Thoracic aorta (tissue), 2 donors: ENCODE measurements around the gene KCNH6. TPM values are rescaled to one million over a fixed set of nuclear protein-coding genes. Genes with fewer than 3 reads are reported as not detected.

Experiments
- ATAC-seq: fragments of 150-250 bp; one replicate; pipeline ENCODE4 v1.8.0; 2017; ENCODE audit warnings: low read depth; ENCODE audit not compliant: insufficient number of reproducible peaks, low FRiP score
- DNase-seq: peaks from one replicate; pipeline ENCODE4 v3.0.0-alpha.2; 2020; ENCODE audit warnings: low spot score
- H3K27ac ChIP-seq, 2 donors: fragments of 200-600 bp; sonication (generic); 1 replicate in 1 of 2; 2 replicates in 1 of 2; pipeline ENCODE4 v1.5.1; 2016; ENCODE audit warnings: mild to moderate bottlenecking in 2 of 2, moderate library complexity in 2 of 2
- H3K27me3 ChIP-seq: fragments of 200-600 bp; sonication (generic); replicated peaks from 2 replicates; pipeline ENCODE4 v1.6.0; 2016; ENCODE audit warnings: mild to moderate bottlenecking; ENCODE audit not compliant: insufficient read depth
- H3K36me3 ChIP-seq: fragments of 200-600 bp; sonication (generic); one replicate; pipeline ENCODE4 v1.5.1; 2016
- H3K4me1 ChIP-seq, 2 donors: fragments of 200-600 bp; sonication (generic); 1 replicate in 1 of 2; 2 replicates in 1 of 2; pipeline versions ENCODE4 v1.5.1 to v1.6.0; 2016; ENCODE audit warnings: low read depth in 2 of 2, mild to moderate bottlenecking in 1 of 2; ENCODE audit not compliant: control insufficient read depth in 1 of 2
- H3K4me3 ChIP-seq: fragments of 200-600 bp; sonication (generic); 2 replicates; pipeline ENCODE4 v1.5.1; 2016; ENCODE audit warnings: mild to moderate bottlenecking
- H3K9me3 ChIP-seq: fragments of 200-600 bp; sonication (generic); 2 replicates; pipeline ENCODE4 v1.5.1; 2016
- total RNA-seq, 2 donors: library from RNA; depleted of rRNA; stranded (reverse); fragments of >200 nt; gene quantifications; one replicate each; pipeline versions ENCODE4 v1.1.0 to v1.2.3, GENCODE V29; 2016
- TF ChIP-seq, protein P1 (sequence below): fragments of 200-600 bp; sonication (generic); IDR thresholded peaks from one replicate; pipeline ENCODE4 v1.5.1; 2019; ENCODE audit warnings: antibody characterized with exemption

Gene KCNH6
- total RNA-seq, 2 donors from 2014 or later: not detected

DNA sequence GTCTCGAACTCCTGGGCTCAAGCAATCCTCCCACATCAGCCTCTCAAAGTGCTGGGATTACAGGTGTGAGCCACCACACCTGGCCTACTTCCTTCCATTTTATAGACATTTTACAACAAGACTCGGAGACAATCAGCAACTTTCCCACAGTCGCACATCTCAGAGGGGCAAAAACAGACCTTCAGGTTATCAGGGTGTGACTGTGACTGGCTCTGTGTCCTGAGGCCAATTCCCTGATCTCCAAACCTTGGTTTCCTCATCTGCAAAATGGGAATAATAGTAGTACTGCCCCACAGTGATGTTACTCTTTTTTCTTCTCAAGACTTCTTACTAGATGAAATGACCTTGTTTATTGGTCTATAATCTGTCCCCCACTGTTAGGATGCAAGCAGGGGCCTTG lies 10.8 kb upstream of the KCNH6 start:
- no peaks in the 10 kb centered on the region for H3K27me3 ChIP-seq
- no peak overlapping the region for H3K4me3 ChIP-seq
- DNase-seq (no peak), ATAC-seq (no peak)
- no peak overlapping the region for H3K27ac ChIP-seq
- H3K36me3 ChIP-seq: no peaks in the 10 kb centered on the region
- H3K4me1 ChIP-seq: no peaks in the 10 kb centered on the region
- TF ChIP-seq, protein P1, sequence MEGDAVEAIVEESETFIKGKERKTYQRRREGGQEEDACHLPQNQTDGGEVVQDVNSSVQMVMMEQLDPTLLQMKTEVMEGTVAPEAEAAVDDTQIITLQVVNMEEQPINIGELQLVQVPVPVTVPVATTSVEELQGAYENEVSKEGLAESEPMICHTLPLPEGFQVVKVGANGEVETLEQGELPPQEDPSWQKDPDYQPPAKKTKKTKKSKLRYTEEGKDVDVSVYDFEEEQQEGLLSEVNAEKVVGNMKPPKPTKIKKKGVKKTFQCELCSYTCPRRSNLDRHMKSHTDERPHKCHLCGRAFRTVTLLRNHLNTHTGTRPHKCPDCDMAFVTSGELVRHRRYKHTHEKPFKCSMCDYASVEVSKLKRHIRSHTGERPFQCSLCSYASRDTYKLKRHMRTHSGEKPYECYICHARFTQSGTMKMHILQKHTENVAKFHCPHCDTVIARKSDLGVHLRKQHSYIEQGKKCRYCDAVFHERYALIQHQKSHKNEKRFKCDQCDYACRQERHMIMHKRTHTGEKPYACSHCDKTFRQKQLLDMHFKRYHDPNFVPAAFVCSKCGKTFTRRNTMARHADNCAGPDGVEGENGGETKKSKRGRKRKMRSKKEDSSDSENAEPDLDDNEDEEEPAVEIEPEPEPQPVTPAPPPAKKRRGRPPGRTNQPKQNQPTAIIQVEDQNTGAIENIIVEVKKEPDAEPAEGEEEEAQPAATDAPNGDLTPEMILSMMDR: no peak
- H3K9me3 ChIP-seq: no peaks in the 10 kb centered on the region

DNA sequence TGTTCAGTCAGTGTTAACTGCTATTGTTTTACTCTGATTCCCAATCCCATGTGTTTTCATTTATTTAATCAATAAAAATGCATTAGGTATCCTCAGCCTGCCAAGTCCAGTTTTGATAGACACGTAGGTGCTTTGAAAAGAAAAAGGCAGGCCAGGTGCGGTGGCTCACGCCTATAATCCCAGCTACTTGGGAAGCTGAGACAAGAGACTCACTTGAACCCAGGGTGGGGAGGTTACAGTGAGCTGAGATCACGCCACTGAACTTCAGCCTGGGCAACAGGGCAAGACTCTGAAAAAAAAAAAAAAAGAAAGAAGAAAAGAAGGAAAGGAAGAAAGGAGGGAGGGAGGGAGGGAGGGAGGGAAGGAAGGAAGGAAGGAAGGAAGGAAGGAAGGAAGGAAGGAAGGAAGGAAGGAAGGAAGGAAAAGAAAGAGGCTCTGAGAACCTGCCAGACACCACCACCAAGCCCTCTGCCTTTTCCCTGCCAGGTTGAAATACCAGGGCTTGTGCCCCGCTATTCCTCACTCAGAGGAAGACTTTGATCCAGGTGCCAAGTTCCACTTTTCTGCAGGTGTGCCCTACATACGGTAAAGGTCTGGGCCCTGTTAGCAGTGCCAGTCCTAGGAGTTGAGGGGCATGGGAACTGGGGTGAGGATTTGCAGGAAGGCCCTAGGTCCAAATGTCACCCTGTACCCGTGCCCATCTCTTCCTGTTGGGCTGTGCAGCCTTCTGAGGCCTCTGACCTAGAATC lies 10.1 kb upstream of the KCNH6 start:
- H3K36me3 ChIP-seq: no peaks in the 10 kb centered on the region
- no peak overlapping the region for H3K4me3 ChIP-seq
- H3K4me1 ChIP-seq: no peaks in the 10 kb centered on the region
- no peaks in the 10 kb centered on the region for H3K9me3 ChIP-seq
- H3K27ac ChIP-seq: no peak overlapping the region
- TF ChIP-seq, protein P1: no peak
- ATAC-seq (no peak), DNase-seq (no peak)
- no peaks in the 10 kb centered on the region for H3K27me3 ChIP-seq

DNA sequence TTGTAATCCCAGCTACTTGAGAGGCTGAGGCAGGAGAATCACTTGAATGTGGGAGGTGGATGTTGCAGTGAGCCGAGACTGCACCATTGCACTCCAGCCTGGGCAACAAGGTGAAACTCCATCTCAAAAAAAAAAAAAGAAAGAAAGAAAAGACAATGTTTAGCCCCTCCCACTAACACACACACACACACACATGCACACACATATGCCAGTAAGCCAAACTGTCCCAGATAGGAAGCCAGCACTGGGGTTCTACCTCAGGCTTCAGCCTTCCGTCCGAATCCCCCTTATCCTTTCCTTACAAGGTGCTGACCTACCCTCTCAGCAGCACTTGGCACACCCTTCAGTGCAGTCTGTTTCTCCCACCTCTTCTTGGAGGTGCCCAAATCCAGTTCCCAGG lies 8.7 kb upstream of the KCNH6 start:
- Histone ChIP-seq H3K4me1 (no peaks in the 10 kb centered on the region), H3K27ac (no peak overlapping the region), H3K27me3 (no peaks in the 10 kb centered on the region), H3K4me3 (no peak overlapping the region), H3K9me3 (no peaks in the 10 kb centered on the region), H3K36me3 (no peaks in the 10 kb centered on the region)
- ATAC-seq (no peak), DNase-seq (no peak)
- TF ChIP-seq, protein P1: no peak

- H3K4me1 ChIP-seq: no peaks in the 10 kb centered on the region
- H3K27me3 ChIP-seq: no peaks in the 10 kb centered on the region
- no peaks in the 10 kb centered on the region for H3K9me3 ChIP-seq
- ATAC-seq (no peak), DNase-seq (no peak)
- no peak overlapping the region for H3K27ac ChIP-seq
- no peaks in the 10 kb centered on the region for H3K36me3 ChIP-seq
- TF ChIP-seq, protein P1: no peak
- H3K4me3 ChIP-seq: no peak overlapping the region
Measured at GRCh38 chr17:63514974-63515373, 8.2 kb upstream of the KCNH6 start.

- H3K27ac ChIP-seq: no peak overlapping the region
- TF ChIP-seq, protein P1: no peak
- H3K27me3 ChIP-seq: no peaks in the 10 kb centered on the region
- H3K4me3 ChIP-seq: no peak overlapping the region
- DNase-seq: no peak
- no peaks in the 10 kb centered on the region for H3K9me3 ChIP-seq
- no peak for ATAC-seq
- H3K36me3 ChIP-seq: no peaks in the 10 kb centered on the region
- no peaks in the 10 kb centered on the region for H3K4me1 ChIP-seq
Measured at GRCh38 chr17:63515426-63515825, 7.7 kb upstream of the KCNH6 start.
